ENCODE data around the gene BTBD10.

The BTBD10 gene

DNA sequence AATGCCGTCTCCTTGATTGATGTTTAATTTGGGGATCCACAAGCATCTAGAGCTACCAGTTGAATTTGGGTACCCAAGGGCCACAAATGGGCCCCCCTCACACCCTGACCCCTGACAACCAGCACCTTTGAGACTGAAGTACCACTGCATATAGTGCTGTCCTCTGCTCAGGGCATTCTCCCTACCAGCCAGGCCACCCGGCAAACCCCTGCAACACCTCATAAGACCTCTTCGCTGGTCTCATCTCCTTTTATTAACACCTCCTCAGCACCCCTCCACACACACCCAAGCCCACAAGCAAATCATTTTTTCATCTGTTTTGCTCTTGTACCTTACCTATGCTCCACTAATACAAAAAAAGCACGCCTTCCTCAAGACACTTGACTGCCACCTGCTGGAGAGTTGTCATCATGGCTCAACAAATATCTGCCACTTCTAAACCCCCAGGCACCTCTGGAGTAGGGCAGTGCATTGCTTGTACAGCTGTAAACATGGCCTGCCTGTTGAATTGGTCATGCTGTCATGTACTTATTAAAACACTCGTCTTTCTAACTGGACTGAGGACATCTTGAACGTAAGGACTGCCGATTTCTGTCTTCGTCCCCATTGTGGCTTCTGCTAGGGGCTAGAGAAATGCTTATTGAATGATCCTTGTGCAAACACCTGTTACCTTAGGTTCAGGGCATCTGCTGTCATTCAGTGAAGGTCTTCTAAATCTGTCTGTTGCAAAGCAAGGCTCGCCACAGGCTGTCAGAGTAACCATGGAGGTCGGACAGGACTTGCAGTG, 118.9 kb downstream of the BTBD10 start:
- no peak for TF ChIP-seq Cebpa-rat (IDR thresholded peaks at IDR 0.05)
- Histone ChIP-seq H3K9ac (no peak overlapping the region), H3K4me1 (peaks cover 24 to 94% (median 70%) of the 10 kb centered on the region in 10 experiments), H3K36me3 (peaks cover 0 to 49% (median 18%) of the 10 kb centered on the region in 11 experiments; a peak in 12 of 22 replicates), H3K4me3 (no peak overlapping the region), H4K20me1 (peaks cover 75 to 100% (median 97%) of the 10 kb centered on the region in 11 experiments), H3K27me3 (no peaks in the 10 kb centered on the region), H3K4me2 (0 out of 22 replicates have a peak overlapping the region, but pooled peaks of 1 of the 11 experiments have one; percentile 8), H3K9me3 (replicated peaks in 1 of 11) (no peaks in the 10 kb centered on the region), H3K27ac (no peak overlapping the region)

DNA sequence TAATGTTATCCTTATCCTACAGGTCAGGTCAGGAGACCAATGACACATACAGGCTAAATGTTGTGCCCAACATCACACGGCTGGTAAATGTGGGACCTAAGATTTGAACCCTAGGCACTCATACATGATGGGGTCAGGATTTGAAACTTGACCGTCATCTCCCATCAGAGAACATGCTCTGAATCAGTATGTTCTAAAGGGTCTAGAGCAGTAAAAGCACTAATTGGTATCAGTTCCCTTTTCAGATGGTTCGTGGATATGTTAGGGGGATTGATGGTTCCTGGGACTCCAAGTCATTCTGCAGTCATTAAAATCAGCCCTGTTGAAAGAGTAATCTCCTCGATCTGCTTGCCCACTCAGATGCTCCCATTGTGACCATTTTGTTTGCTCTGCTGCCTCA, 120.0 kb downstream of the BTBD10 start:
- H3K4me1 ChIP-seq: peaks cover 24 to 94% (median 70%) of the 10 kb centered on the region in 10 experiments
- peaks cover 79 to 100% (median 96%) of the 10 kb centered on the region in 11 experiments for H4K20me1 ChIP-seq
- H3K36me3 ChIP-seq: peaks cover 0 to 45% (median 18%) of the 10 kb centered on the region in 11 experiments; a peak in 11 of 22 replicates
- H3K9me3 ChIP-seq (replicated peaks in 1 of 11): no peaks in the 10 kb centered on the region
- no peak overlapping the region for H3K4me3 ChIP-seq
- no peaks in the 10 kb centered on the region for H3K27me3 ChIP-seq
- no peak for TF ChIP-seq Cebpa-rat (IDR thresholded peaks at IDR 0.05)
- peak overlapping the region in 5 of 11 experiments; percentile 0 to 55 (median 4); a peak in 4 of 22 replicates for H3K4me2 ChIP-seq
- no peak overlapping the region for H3K27ac ChIP-seq
- no peak overlapping the region for H3K9ac ChIP-seq

DNA sequence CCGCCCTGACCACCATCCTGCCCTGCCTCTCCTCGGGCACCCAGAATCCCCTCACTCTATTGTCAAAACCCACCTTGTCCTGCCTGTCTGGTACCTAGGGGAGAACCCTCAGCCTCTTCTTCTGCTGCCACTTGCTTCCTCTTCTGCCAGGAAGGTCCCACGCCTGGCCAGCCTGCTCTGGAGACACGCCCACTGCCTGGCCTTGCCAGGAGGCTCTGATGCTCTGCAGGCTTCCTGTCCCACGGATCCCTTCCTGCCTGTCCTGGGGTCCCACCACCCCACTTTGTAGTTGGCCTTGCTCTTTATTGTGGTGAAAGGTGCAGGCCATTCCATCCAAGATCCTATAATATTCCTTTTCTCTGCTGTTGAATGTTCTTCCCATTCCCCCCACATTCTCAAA, 122.0 kb downstream of the BTBD10 start:
- Histone ChIP-seq H3K9me3 (replicated peaks in 1 of 11) (no peaks in the 10 kb centered on the region), H3K27me3 (no peaks in the 10 kb centered on the region), H3K4me3 (no peak overlapping the region), H3K4me1 (peaks cover 21 to 92% (median 63%) of the 10 kb centered on the region in 10 experiments), H4K20me1 (peaks cover 71 to 100% (median 83%) of the 10 kb centered on the region in 11 experiments), H3K9ac (no peak overlapping the region), H3K4me2 (peak overlapping the region in 5 of 11 experiments; percentile 25 to 58 (median 38); a peak in 10 of 22 replicates), H3K27ac (no peak overlapping the region), H3K36me3 (peaks cover 0 to 37% (median 18%) of the 10 kb centered on the region in 11 experiments; a peak in 13 of 22 replicates)
- TF ChIP-seq Cebpa-rat (IDR thresholded peaks at IDR 0.05): no peak

DNA sequence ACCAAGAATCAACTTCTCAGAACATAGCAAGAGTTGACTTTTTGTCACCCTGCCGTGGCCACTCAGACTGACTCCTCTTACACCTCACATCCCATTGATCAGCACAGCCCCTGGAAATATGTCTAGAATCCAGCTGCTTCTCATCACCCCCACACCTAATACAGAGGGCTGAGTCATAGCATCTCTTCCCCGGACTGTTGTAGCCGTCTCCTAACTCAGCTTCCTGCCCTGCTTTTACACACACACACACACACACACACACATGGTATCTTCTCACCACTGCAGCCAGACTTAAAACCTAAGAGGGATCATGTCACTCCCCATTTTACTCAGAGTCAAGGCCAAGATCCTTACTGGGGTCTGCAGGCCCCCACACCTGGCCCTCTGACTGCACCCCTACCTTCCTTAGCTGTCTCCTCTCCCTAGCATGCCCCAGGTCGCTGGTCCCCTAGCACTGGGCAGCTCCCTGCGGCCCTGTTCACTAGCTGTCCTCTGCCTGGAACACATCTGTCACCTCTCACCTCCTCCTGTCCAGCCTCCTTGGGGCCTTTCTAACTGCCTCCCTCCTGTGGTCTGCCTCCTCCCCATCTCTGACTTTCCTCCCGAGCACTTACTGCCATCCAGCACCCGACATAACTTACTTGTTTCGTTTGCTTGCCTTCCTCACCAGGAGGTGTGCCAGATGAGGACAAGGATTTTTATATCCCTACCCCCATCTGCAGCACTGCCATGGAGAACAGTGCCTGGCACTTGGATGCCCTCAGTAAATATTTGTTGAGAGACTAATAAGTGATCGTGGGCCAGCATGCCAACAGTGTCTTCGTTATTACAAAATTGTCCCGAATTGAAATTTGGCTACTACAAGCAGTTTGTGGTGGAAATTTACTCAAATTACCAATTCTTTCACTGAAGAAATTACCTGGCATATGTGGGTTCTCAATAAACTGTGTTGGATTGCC, 123.5 kb downstream of the BTBD10 start:
- Histone ChIP-seq H3K9me3 (replicated peaks in 1 of 11) (no peaks in the 10 kb centered on the region), H3K4me1 (peaks cover 21 to 84% (median 62%) of the 10 kb centered on the region in 10 experiments), H3K27ac (peak overlapping the region in 6 of 11 experiments; percentile 44 to 61 (median 57); a peak in 8 of 22 replicates), H3K27me3 (no peaks in the 10 kb centered on the region), H4K20me1 (peaks cover 66 to 100% (median 80%) of the 10 kb centered on the region in 11 experiments), H3K4me2 (peak overlapping the region; percentile 48 to 80 (median 67); a peak in 21 of 22 replicates), H3K4me3 (no peak overlapping the region), H3K36me3 (peaks cover 0 to 27% (median 13%) of the 10 kb centered on the region in 11 experiments; a peak in 12 of 22 replicates), H3K9ac (no peak overlapping the region)
- no peak for TF ChIP-seq Cebpa-rat (IDR thresholded peaks at IDR 0.05)

DNA sequence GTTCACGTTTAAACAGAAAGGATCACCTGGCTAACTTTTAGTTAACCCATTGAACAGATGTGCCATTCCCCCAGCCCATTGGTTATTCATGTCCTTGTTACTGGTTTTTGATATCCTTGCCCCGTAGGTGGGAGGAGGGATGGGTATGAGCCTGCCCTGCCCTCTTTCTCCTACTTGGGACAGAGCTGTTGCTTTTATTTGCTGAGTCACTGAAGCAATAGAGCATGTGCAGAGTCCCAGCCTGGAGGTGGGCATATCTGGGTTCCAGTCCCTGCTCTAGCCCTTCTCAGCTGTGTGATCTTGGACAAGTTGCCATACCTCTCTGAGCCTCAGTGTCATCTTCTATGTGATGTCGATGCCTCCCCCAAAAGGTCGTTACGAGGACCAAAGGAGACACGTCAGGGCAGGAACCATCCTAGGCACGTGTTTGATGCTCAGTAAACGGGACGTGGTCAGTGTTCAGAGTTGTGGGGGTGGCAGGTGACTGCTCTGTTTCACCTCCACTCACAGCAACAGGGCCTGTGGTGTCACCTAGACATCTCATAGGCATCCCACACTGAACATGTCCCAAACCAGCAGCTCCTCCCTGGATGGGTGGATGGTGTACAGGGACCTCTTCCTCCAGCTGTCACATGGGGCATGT, 124.5 kb downstream of the BTBD10 start:
- Histone ChIP-seq H3K4me3 (peak overlapping the region in 2 of 10 experiments; percentile 2 to 14; a peak in 2 of 20 replicates), H3K9ac (peak overlapping the region in 7 of 11 experiments; percentile 4 to 74 (median 47); a peak in 5 of 22 replicates), H3K27ac (peak overlapping the region in 9 of 11 experiments; percentile 18 to 61 (median 51); a peak in 16 of 22 replicates), H4K20me1 (peaks cover 61 to 100% (median 80%) of the 10 kb centered on the region in 11 experiments; a peak in 21 of 22 replicates), H3K4me2 (peak overlapping the region; percentile 48 to 80 (median 67)), H3K27me3 (no peaks in the 10 kb centered on the region), H3K9me3 (replicated peaks in 1 of 11) (no peaks in the 10 kb centered on the region), H3K4me1 (peaks cover 27 to 90% (median 68%) of the 10 kb centered on the region in 10 experiments), H3K36me3 (peaks cover 0 to 24% (median 7%) of the 10 kb centered on the region in 11 experiments; a peak in 10 of 22 replicates)
- no peak for TF ChIP-seq Cebpa-rat (IDR thresholded peaks at IDR 0.05)

DNA sequence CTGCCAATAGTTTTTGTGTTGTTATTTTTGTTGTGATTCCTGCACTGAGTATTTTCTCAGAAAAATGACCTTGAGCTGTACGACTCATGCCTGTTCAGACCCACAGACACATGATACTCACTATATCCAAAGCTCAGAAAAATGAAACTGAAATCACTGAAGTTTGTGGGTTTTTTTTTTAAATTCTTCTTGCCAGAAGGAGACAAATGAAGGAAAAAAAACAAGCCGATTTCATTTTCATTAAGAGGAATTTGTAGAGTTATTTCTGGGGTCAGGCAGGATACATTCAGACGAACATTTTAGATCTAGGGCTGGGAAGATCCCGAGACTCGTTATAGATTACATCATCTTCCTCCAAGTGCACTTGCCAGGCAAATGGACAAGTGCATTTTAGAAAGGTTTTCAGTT, 125.0 kb downstream of the BTBD10 start:
- no peaks in the 10 kb centered on the region for H3K9me3 ChIP-seq (replicated peaks in 1 of 11)
- peaks cover 33 to 90% (median 69%) of the 10 kb centered on the region in 10 experiments for H3K4me1 ChIP-seq
- peak overlapping the region; percentile 48 to 80 (median 67) for H3K4me2 ChIP-seq
- peak overlapping the region in 2 of 10 experiments; percentile 2 to 14; a peak in 3 of 20 replicates for H3K4me3 ChIP-seq
- H3K27me3 ChIP-seq: no peaks in the 10 kb centered on the region
- peak overlapping the region in 9 of 11 experiments; percentile 4 to 74 (median 39); a peak in 13 of 22 replicates for H3K9ac ChIP-seq
- peak overlapping the region; percentile 17 to 61 (median 47); a peak in 20 of 22 replicates for H3K27ac ChIP-seq
- peaks cover 0 to 24% (median 6%) of the 10 kb centered on the region in 11 experiments; a peak in 9 of 22 replicates for H3K36me3 ChIP-seq
- no peak for TF ChIP-seq Cebpa-rat (IDR thresholded peaks at IDR 0.05)
- peaks cover 56 to 100% (median 80%) of the 10 kb centered on the region in 11 experiments; a peak in 21 of 22 replicates for H4K20me1 ChIP-seq
